HPDE6-E6E7 (cell line): ENCODE results near the gene ADORA1.

Experiments used
- DNase-seq: peaks from one replicate; pipeline ENCODE4 v3.0.0; 2011; ENCODE audit warnings: missing footprints; ENCODE audit errors: extremely low spot score

Gene ADORA1

DNA sequence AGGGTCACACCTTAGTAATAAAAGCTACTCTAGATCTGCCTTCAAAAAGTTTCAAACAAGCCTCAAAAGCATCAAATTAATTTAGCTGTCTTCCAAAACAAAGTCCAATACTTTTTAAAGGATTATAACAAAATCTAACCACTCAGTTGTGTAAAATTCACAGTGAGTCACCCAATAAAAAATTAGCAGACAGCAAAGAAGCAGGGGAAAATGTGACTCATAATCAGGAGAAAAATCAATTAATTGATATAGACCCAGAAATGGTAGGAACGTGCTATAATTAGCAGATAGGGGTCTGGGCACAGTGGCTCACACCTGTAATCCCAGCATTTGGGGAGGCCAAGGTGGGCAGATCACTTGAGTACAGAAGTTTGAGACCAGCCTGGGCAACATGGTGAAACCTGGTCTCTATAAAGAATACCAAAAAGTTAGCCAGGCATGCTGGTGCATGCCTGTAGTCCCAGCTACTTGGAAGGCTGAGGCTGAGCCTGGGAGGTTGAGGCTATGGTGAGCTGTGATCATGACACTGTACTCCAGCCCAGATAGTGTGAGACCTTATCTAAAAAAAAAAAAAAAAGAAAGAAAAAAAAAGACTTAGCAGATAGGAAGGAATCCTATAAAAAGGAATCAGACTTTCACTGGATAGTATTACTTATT is 33.6 kb upstream of the ADORA1 start:
- no peak for DNase-seq

DNA sequence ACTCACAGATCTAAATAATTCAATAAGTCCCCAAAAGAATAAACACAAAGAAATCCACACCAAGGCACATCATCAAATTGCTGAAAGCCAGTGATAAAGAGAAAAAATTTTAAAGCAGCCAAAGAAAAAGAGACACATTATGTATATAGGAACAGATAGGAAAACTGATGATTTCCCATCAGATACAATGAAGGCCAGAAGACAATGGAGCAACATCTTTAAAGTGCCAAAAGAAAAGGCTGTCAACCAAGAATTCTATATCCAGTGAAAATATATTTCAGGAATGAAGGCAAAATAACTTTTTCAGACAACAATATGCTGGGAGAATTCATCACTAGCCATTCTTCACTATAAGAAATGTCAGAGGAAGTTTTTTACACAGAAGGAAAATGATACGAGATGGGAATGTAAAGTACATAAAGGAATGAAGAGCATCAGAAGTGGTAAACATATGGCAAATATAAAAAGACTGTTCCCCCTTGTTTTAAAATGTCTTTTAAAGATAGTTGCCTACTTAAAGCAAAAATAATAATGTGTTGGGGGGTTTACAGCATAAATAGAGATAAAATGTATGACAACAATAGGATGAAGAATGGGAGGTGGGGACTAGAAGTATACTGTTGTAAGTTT is 32.4 kb upstream of the ADORA1 start:
- no peak for DNase-seq

DNA sequence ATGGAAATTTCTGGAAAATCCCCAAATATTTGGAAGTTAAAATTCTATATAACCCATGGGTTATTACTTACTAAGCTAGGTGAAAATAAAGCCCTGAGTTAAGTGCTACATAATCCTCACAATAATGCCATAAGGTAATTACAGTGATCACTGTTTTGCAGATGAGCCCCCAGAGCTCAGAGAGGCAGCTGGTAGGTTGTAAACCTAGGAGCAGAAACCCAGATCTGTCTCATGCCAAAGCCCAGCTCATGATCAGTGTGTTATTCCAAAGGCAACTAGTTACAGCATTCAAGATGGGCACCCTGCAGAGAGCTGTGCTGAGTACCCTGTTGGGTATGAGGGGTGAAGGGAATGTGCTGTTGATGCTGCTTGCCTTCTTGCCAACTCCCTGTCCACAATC is 31.0 kb upstream of the ADORA1 start:
- DNase-seq: no peak

DNA sequence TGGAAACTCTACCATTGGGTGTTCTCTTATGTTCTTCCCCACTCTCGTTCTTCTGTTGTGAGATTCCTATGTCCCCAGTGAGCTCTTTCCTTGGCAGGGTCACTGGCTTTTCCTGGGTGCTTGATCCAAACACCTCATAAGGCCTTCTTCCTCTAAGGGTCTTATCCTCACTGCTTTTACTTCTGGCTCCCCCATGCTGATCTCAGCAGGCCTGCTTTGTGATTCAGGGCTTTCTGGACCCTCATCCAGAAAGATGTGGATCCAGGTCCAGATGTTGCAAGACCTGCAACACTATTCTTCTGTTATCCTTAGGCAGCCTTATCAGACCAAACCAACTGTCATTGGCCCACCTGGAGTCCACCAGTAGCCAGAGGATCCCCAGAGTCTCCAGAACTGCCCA is 30.5 kb upstream of the ADORA1 start:
- DNase-seq: no peak

DNA sequence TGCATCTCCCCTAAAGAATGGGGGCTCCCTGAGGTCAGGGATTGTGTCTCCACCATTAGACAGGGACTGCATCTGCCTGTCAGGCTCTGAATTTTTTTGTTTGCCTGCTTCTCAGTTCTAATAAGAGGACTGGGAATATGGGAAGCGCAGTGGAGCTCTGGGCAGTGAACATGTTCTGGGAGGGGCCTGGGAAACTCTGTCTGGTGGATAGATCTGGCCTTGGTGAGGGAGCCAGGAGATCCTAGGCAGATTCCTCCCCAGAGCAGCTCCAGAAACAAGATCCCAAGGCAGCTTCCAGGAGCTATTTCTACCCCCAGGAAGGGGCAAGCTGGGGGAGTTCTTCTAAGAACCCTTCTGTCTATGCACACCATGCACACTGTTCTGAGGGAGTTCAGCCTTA is 29.1 kb upstream of the ADORA1 start:
- no peak for DNase-seq

DNA sequence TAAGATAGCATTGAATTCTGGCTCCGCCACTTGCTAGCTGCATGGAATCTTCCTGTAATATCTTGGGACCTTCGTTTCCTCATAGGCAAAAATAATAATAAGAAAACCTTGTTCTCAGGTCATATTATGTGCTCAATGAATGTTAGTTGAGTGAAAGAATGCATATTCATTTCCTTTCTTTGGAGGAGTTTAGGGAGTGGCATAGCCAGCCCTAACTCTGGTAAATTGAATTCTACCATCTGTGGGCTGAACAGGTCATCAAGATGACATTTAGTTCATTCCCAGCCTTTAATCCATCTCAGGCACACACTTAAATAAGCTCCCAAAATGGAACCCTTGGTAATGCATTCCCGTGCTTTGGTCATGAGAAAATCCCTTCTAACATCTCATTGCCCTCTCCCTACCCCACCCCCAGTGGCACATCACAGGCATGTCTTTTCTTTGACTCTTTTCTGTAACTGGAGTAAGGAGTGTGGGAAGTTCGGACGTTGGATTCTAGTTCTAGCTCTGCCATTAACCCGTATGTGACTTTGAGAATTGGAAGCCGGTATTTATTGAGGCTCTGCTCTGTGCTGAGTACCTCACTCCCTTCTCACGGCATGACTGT is 28.5 kb upstream of the ADORA1 start:
- DNase-seq: no peak

DNA sequence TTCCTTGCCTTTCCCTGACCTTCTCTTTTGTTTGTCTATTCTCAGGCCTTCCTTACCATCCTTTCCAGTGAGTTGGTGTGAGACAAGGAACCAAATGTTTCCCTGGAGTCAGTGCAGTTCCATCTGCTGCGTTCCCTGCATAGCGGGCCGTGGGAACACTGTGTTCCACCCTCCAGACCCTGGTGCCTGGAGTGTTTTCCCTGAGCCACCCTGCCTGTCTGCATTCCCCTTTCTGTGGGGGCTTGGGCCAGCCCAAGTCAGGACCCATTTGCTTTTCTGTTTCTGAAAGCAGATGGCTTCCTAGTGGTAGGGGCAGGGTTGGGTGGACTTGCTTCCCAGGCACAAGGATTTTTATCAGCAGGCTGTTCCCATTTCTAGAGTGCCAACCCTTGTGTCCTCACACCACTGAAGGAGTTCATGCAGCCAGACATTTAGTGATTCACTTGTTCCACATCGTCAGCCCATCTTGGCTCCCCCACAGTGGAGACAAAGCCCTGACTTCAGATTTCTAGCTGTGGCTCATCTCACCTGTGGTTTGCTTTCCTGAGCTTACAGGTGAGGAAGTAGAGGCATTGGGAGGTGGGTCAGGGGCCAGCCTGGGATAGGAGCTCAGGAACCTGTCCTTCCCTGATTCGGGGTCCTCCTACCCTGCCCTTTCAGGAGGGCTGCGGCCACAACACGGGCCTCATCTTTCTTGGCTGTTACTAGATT is 27.6 kb upstream of the ADORA1 start:
- DNase-seq: no peak

DNA sequence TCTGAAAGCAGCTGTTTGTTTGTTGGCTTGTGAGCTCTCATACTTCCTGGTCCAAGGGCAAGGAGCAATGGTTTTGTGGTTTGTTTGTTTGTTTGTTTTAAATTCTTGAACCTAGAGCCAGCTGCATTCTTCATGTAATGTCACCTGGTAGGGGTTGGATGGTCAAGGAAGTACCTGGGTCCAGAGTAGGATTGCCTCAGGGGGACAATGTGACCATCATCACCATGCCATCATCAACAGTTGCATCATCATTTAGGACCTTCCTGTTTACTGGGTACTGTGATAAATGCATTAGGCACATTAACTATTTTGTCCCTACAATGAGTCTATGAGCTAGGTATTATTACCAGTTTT is 27.0 kb upstream of the ADORA1 start:
- DNase-seq: no peak

DNA sequence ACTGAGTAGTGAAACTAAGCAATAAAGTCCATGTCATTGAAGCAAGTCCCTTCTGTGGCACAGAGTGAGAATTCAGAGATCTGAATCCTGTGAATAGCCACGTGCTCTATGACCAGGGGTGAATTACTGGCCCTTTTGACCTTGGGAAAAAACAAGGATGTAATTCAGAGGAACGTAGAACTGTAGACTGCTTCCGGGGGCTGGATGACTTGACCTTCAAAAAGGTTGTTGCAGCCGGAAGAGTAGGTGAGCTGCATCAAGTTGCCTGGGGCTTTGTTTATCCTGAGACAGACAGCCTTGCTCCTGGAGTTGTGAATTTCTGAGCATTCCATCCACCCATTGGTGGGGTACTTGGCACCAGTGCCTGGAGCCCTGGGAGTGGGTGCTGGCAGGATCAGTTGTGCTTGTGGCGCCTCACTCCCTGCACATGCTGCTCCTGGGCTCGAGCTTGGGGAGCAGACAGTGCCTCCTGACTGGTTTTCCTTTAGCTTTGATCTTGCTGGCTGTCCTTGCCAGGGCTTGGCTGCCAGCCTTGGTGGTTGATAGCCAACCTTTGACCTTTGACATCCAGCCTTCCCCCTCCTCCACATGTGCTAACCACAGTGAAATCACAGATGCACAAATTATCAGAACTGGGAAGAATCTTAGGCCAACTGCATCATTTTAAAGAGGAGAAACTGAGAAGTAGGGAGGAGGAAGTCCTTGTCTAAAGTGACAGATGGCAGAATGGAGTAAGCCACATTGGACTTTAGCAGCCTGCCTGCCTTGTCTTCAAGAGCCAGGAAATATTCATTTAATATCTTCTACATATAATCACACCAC is 25.5 kb upstream of the ADORA1 start:
- DNase-seq: no peak

DNA sequence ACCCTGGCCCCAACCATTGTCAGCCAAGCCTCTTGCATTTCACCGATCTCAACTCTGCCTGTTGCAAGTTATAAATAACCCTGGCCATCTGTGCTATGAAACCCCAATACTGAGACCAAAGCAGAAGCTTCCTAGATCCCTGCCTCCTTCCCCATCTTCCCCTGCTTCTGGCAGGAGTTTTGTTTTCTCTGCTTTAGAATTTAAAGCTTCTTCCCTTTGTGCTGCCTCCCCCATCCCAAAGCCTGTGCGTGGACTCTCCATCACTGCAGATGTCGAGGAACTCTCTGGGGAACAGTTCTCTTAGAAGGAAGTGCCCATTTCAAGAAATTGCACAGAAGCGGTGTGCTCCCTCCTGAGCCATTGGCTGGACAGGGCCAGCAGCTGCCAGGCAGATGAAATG is 24.3 kb upstream of the ADORA1 start:
- no peak for DNase-seq

DNA sequence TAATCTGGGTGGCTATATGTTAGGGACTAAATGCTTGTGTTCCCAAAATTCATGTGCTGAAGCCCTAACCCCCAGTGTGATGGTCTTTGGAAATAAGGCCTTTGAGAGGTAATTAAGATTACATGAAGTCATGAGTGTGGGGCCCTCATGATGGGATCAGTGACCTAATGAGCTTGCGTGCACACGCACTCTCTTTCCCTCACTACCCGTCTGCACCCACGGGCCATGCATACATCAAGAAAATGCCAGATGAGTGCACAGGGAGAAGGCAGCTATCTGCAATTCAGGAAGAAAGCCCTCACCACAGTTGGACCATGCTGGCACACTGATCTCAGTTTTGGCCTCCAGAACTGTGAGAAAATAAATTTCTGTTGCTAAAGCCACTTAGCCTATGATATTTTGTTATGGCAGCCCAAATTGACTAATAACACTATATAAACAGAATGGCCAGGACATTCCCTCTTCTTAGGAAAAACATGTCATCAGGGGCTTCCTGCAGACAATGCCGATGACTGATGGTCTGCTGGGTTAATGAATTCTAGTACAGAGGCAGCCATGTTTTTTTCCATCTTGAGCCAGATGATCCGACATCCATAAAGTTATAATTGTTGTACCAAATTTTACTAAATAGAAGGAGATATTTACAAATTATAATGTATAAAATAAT is 23.6 kb upstream of the ADORA1 start:
- DNase-seq: no peak

DNA sequence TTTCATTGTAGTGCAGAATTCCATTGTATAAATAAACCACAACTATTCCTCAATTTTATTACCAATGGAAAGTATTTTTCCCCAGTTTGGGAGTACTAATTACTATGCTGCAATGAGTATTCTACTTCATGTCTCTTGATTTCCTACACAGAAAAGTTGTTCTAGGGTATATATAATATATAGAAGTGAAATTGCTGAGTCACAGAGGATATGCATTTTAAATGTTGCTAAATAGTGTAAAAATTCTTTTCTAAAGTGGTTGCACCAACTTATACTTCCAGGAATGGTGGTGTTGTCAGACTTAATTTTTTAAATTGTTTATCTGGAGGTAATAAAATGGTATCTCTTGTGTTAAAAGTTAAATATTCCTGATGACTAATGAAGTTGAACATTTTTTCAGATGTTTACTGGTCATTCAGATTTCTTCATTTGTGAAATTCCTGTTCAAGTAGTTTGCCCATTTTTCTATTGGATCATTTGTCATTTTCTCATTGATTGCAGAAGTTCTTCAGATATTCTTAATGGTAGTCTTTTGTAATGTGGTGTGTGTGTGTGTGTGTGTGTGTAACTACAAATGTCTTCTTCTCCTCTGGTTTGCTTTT is 22.6 kb upstream of the ADORA1 start:
- DNase-seq: no peak

DNA sequence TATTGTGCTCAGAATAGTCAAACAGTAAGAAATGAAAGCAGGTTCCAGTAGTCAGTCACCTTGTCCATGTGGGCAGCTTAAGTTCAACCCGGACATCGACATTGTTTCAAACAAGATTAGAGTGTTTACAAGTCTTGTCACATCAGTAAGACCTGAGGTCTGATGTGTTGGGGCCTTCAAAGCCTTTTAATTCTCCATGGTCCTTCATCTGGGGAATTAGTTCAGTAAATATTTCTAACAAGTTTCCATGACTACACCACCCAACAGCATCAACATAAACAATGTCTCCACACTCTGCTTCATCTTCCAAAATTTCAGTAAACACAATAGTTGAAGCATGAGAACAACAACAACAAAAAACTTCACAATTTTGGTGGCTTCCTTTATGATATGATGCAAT is 15.1 kb upstream of the ADORA1 start:
- DNase-seq: no peak

DNA sequence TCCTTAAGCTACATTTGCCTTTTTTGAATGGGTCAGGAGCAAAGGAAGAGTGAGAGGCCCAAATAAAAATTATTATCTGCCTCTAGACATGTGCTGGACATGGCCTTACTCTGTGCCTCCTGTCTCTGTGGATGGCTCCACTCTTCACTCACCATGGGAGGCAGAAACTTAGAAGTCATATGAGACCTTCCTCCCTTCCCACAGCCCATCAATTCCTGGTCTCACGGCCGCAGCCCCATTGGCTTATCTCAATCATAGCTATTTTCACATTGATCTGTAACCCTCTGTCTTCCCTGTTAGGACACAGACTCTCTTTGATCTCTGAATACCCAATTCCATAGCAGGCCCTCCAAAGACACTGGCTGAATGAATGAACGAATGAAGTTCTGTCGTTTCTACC is 14.2 kb upstream of the ADORA1 start:
- DNase-seq: no peak

DNA sequence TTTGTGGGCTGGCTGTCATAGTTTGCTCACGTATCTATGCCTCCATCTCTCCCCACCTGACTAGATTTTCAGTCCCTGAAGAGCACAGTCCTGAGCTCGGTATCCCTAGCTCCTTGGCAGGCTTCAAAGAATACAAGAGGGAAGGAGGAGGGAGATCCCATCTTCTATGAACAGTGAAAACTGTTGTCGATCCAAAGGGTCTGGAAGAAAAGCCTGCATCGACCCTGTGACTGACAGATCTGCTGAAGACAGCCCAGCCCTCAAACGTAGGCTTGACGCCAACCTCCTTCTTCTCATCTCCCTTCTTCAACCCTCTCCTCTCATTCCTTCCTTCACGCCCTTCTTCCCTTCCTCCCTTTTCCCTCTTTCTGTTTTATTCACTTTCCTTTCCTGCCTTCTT is 13.3 kb upstream of the ADORA1 start:
- DNase-seq: no peak

DNA sequence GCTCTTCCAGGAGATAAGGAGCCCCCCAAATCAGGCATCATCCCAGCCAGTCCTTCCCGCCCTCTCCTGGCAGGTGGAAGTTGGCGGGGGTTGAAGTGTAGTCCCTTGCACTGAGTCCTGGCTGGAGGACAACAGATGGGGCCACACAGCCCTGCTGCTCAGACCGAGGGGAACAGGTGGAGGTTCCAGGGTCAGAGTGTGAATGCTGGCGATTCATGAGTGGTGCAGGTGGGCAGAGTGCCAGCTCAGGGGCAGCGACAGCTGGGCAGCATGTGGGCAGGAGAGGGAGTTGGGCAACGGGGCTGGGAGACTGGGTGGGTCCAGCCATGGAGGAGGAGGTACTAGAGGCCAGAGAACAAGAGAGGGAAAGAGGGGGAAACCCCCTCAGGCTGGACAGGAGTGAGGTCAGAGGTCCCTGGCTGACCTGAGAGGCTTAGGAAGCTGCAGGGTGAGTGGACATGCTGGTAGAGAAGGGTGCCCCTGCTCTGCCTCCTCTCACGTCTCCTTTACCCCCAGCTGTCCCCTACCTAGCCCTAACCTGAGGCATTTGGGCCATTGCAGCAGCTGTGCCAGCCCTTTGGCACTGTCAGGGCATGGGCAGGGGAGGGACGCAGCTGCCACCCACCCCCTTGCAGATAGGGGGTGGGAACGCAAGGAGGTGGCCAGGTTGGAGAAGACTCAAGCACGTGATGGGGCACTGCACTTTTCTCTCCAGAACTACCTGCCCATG is 11.3 kb upstream of the ADORA1 start:
- no peak for DNase-seq

DNA sequence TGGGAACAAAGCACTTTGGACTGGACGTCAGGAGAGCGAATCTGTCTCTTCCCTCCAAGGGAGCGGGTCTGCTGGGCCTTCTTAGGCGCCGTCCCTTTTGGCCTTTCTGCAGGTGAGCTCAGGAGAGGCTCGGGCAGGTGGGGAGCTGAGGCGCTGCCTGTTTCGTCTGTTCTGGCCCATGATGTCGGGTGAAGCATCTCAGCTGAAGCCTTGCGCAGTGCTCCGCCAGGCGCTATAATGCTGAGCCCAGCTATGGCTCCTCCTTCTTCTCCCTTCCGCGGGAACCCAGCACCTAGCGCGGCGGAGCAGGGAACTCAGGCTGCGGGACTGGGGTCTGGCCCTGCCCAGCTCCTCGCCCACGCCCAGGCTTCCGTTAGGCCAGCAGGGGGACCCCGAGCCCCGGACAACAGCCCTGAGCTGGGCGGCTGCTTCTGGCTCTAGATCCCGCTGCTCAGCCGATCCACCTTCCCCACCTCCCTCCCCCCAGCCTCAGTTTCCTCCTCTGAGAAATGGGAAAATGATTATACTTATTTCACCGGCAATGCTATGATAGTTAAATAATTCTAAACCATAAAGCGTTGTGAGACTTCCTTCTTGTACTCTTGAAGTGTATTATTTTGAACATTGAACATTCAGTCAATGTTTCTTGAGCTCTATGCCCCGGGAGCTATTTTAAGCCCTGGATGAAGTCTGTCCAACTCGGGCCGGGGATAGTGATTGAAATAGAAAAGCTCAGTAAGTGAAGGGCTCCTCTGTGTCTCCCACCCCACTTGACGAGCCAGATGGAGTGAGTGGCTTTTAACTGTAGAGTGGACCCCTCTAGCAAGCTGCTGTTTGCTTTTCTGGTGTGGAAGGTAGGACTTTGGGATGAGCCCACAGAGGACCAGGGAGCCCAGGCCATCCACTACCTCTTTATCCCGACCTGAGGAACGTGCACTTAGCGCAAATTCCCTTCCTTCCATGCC is 9.6 kb upstream of the ADORA1 start:
- peak; percentile 77 for DNase-seq

DNA sequence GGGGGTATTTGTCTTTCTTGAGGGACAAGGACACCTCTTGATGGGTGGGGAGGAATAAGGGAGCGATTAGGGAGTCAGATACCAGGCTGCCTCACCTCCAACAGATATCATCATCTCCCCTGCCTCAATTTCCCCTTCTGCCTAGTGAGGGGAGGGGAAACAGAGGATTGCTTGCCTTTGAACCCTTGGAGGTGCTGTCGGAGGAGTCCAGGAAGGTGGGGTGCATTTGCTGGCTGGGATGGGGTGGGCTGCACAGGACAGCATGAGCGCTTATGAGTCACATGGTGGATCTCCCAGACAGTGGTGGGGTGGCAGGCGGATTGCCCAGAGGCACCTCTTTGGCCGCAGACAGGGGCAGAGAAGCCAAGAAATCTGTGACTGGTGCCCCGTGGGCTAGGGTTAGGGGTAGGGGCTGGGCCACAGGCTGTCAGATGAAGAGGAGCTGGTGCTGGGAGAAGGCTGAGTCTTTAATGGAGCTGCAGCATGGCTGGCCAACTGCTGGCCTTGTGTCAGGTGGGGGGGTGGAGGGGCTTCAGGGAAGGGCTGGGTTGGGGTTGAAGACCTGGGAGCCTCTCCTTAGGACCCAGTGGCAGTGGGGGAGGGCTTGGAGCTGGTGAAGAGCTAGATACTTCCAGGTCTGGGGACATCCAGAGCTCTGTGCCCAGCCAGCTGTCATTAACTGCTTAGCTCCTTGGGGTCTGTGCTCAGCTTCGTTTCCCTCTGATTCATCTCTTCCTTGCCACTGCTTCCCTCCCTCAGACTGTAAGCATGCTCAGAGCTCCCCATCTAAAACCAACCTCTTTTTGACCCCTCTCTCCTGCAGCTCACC is 7.0 kb upstream of the ADORA1 start:
- no peak for DNase-seq
